NT2/D1 (cell line): ENCODE results near the gene PPP1CC.

Source experiments
- SUZ12 ChIP-seq: IDR thresholded peaks from 2 replicates; pipeline ENCODE4 v1.6.1; 2011; ENCODE audit not compliant: insufficient read length, insufficient read depth; ENCODE audit errors: extremely low read depth
- ZNF274 ChIP-seq: IDR thresholded peaks from 2 replicates; pipeline ENCODE4 v1.6.1; 2011; ENCODE audit warnings: mild to moderate bottlenecking, low read depth, low read length

DNA sequence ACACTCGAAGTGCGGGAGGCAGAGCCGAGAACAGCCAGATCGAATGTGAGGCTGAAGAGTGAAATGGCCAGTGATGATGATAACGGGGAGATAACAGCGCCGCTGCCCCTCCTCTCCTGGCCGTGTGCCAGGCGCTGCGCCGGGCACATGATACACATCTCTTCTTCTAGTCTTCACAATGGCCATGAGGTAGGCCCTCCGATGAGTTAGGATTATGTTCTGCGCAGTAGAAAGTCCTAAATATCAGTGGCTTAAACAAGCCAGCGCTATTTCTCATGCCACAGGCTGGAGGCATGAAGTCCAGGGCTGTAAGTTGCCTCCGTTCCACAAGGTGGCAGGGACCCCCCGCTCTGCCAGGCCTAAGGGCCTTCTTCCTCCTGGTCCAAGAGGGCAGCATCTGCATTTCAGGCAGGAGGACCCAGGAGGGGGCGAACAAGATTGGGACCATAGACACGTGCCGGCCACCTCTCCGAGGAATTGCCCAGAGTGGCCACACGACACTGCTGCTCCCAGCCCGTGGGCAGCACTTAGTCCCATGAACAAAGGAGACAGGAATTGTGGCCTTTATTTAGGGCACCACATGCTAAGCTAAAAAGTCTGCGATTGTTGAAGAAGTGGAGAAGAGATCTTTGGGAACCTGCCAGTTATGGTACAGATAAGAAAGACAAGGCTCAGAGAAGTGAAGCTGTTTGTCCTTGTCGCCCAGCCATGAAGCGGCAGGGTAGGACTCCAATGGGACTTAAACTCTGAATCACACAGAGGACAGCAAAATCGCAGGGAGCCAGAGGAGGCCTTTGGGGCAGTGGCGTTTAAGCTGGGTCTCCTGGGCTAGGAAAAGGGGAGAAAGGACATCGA, 42.9 kb downstream of the PPP1CC start:
- TF ChIP-seq SUZ12 = no peak
- no peak for TF ChIP-seq ZNF274
